Panc1 (cell line): ENCODE results near the gene EEF1A2. TPM values are rescaled to one million over a fixed set of nuclear protein-coding genes. Genes with fewer than 3 reads are reported as not detected.

Experiments
- ATAC-seq: fragments of 200-7000 bp; cut with Tn5 transposase; 2 replicates; pipeline ENCODE4 v1.9.1; 2020; ENCODE audit warnings: mild to moderate bottlenecking, moderate library complexity
- BruUV-seq: library from RNA; stranded (reverse); fragments of 400-500 nt; replicated peaks from 2 replicates; lab custom pipeline; 2021; lab: Mats Ljungman, UMichigan
- CTCF ChIA-PET: fragments of 300-600 bp; sonication (Branson Sonifier 250); formaldehyde crosslinking; loops from one replicate; lab custom pipeline; 2022; ENCODE audit warnings: antibody characterized with exemption; lab: Charles Lee
- POLR2A ChIA-PET: fragments of 300-600 bp; sonication (Branson Sonifier 250); formaldehyde crosslinking; loops from one replicate; lab custom pipeline; 2022; ENCODE audit warnings: antibody characterized with exemption; lab: Charles Lee
- DNase-seq: peaks from one replicate; pipeline ENCODE4 v3.0.0-alpha.2; 2010; ENCODE audit warnings: low read depth, low spot score
- H3K27ac ChIP-seq: 2 replicates; pipeline ENCODE4 v1.5.1; 2011; ENCODE audit warnings: mild to moderate bottlenecking, low read length, inconsistent platforms
- H3K27me3 ChIP-seq: fragments of 200-500 bp; sonication (Bioruptor generic); 2 replicates; pipeline ENCODE4 v1.6.0; 2014; ENCODE audit warnings: low read length, inconsistent platforms; ENCODE audit not compliant: control insufficient read depth, insufficient read depth
- H3K36me3 ChIP-seq: fragments of 200-500 bp; sonication (Bioruptor generic); 2 replicates; pipeline ENCODE4 v1.5.1; 2014; ENCODE audit warnings: inconsistent platforms, mild to moderate bottlenecking, low read length, moderate library complexity; ENCODE audit not compliant: control insufficient read depth, insufficient read depth
- H3K4me1 ChIP-seq: 2 replicates; pipeline ENCODE4 v1.5.1; 2011; ENCODE audit warnings: inconsistent platforms, mild to moderate bottlenecking, low read length, moderate library complexity; ENCODE audit not compliant: control insufficient read depth, insufficient read depth
- H3K4me3 ChIP-seq, 2 experiments: 2 replicates each; pipeline ENCODE4 v1.5.1; 2011 to 2012; ENCODE audit warnings: low read depth in 2 of 2, low read length in 2 of 2, mild to moderate bottlenecking in 2 of 2, inconsistent platforms in 1 of 2, moderate library complexity in 1 of 2
- H3K9me3 ChIP-seq: fragments of 200-500 bp; sonication (Bioruptor generic); 2 replicates; pipeline ENCODE4 v1.5.1; 2014; ENCODE audit warnings: low read depth, mild to moderate bottlenecking, inconsistent platforms, low read length, moderate library complexity; ENCODE audit not compliant: control insufficient read depth, insufficient read depth
- CTCF ChIP-seq: fragments of 450-650 bp; IDR thresholded peaks from 2 replicates; pipeline ENCODE4 v1.5.1; 2017; ENCODE audit warnings: mild to moderate bottlenecking
- POLR2AphosphoS5 ChIP-seq: IDR thresholded peaks from 2 replicates; pipeline ENCODE4 v1.6.1; 2012; ENCODE audit warnings: mild to moderate bottlenecking, low read depth, low read length, moderate library complexity
- REST ChIP-seq, 2 experiments: IDR thresholded peaks; 2 replicates each; pipeline ENCODE4 v1.6.1; 2011 to 2012; ENCODE audit warnings: low read depth in 2 of 2, control low read depth in 1 of 2, low read length in 1 of 2, mild to moderate bottlenecking in 1 of 2, moderate library complexity in 1 of 2; ENCODE audit not compliant: insufficient read depth in 1 of 2
- SIN3A ChIP-seq: IDR thresholded peaks from 2 replicates; pipeline ENCODE4 v1.6.1; 2012; ENCODE audit warnings: low read depth, mild to moderate bottlenecking, low read length, moderate library complexity, borderline replicate concordance; ENCODE audit not compliant: insufficient read depth
- TCF7L2 ChIP-seq: IDR thresholded peaks from 2 replicates; pipeline ENCODE4 v1.6.1; 2011; ENCODE audit warnings: mild to moderate bottlenecking, low read depth, low read length, inconsistent platforms
- in situ Hi-C: cut with HindIII; loops from 2 replicates; pipeline ENCODE4 v1.10.0; 2016; ENCODE audit warnings: low sequenced_read_pairs, low pct_unique_long_range_greater_than_20kb
- intact Hi-C: fragments of 100-400 bp; cut with micrococcal nuclease; formaldehyde crosslinking; loops from one replicate; pipeline ENCODE4 v1.10.0; 2022; ENCODE audit not compliant: unreplicated experiment
- total RNA-seq: library from RNA; stranded (reverse); gene quantifications from one replicate; pipeline ENCODE4 v1.2.1, GENCODE V29; 2021; ENCODE audit not compliant: unreplicated experiment

EEF1A2 gene
- total RNA-seq, 1 experiment from 2014 or later, result 178 TPM

- no TSS peak for BruUV-seq
- no peaks in the 10 kb centered on the region for H3K9me3 ChIP-seq
- no peaks in the 10 kb centered on the region for H3K36me3 ChIP-seq
- CTCF ChIA-PET, result no interaction called here
- POLR2A ChIA-PET, result no interaction called here
- no peak for TF ChIP-seq REST (IDR thresholded peaks at IDR 0.05; ENCODE audit: insufficient read depth in 1 of 2, low read depth in 2 of 2, low read length in 1 of 2)
- TF ChIP-seq TCF7L2, result no peak
- no peak for TF ChIP-seq POLR2AphosphoS5
- TF ChIP-seq CTCF, result no peak
- TF ChIP-seq SIN3A, result no peak
- ATAC-seq (no peak), DNase-seq (no peak)
- H3K27me3 ChIP-seq, result no peaks in the 10 kb centered on the region
- H3K4me3 ChIP-seq, result no peak overlapping the region
- intact Hi-C loops (no loop called here), in situ Hi-C loops (no loop called here)
- H3K4me1 ChIP-seq, result peaks cover 23% of the 10 kb centered on the region
- no peak overlapping the region for H3K27ac ChIP-seq
These were observed 39.9 kb downstream of the EEF1A2 start for GRCh38 chr20:63459070-63459380.

- Histone ChIP-seq H3K4me3 (no peak overlapping the region), H3K9me3 (no peaks in the 10 kb centered on the region), H3K27ac (no peak overlapping the region), H3K4me1 (peaks cover 29% of the 10 kb centered on the region), H3K36me3 (no peaks in the 10 kb centered on the region), H3K27me3 (no peaks in the 10 kb centered on the region)
- intact Hi-C loops, result no loop called here
- ChIA-PET POLR2A (no interaction called here), CTCF (no interaction called here)
- no peak for TF ChIP-seq SIN3A
- TF ChIP-seq REST (IDR thresholded peaks at IDR 0.05; ENCODE audit: insufficient read depth in 1 of 2, low read depth in 2 of 2, low read length in 1 of 2), result no peak
- TF ChIP-seq CTCF, result no peak
- TF ChIP-seq TCF7L2, result no peak
- TF ChIP-seq POLR2AphosphoS5, result no peak
- in situ Hi-C loops, result no loop called here
- ATAC-seq (no peak), DNase-seq (no peak)
- BruUV-seq, result no TSS peak
These were observed 40.5 kb downstream of the EEF1A2 start for GRCh38 chr20:63458170-63459069.
